DND-41 (cell line): ENCODE measurements around the gene MATN1.

Experiments used
- ATAC-seq: fragments of 200-7000 bp; cut with Tn5 transposase; 3 replicates; pipeline ENCODE4 v1.9.1; 2021; ENCODE audit warnings: low read depth; ENCODE audit not compliant: insufficient read depth
- DNase-seq: peaks from one replicate; pipeline ENCODE4 v3.0.0-alpha.2; 2020
- H2AFZ ChIP-seq: 2 replicates; pipeline ENCODE4 v1.6.0; 2012; ENCODE audit warnings: low read depth, low read length
- H3K27ac ChIP-seq: 2 replicates; pipeline ENCODE4 v1.5.1; 2012; ENCODE audit warnings: low read length, inconsistent platforms
- H3K27me3 ChIP-seq: fragments of 200-600 bp; sonication (generic); 2 replicates; pipeline ENCODE4 v1.6.0; 2012; ENCODE audit warnings: low read length, mild to moderate bottlenecking, inconsistent platforms; ENCODE audit not compliant: insufficient read depth, poor library complexity
- H3K36me3 ChIP-seq: 2 replicates; pipeline ENCODE4 v1.5.1; 2012; ENCODE audit warnings: low read length, inconsistent platforms; ENCODE audit not compliant: insufficient read depth
- H3K4me1 ChIP-seq: 2 replicates; pipeline ENCODE4 v1.5.1; 2012; ENCODE audit warnings: mild to moderate bottlenecking, low read length; ENCODE audit not compliant: insufficient read depth
- H3K4me2 ChIP-seq: 2 replicates; pipeline ENCODE4 v1.6.0; 2012; ENCODE audit warnings: mild to moderate bottlenecking, moderate library complexity, low read length, inconsistent platforms; ENCODE audit not compliant: insufficient read depth
- H3K4me3 ChIP-seq, 2 experiments: fragments of 200-600 bp in 1 of 2; shearing (Covaris generic) in 1 of 2; 2 replicates each; pipeline ENCODE4 v1.5.1; 2012 to 2016; ENCODE audit warnings: inconsistent platforms in 2 of 2, low read length in 2 of 2, mild to moderate bottlenecking in 2 of 2, low read depth in 1 of 2, moderate library complexity in 1 of 2
- H3K79me2 ChIP-seq: 2 replicates; pipeline ENCODE4 v1.6.0; 2012; ENCODE audit warnings: low read length, inconsistent platforms; ENCODE audit not compliant: insufficient read depth
- H3K9ac ChIP-seq: 2 replicates; pipeline ENCODE4 v1.6.0; 2012; ENCODE audit warnings: low read depth, mild to moderate bottlenecking, inconsistent platforms, low read length, moderate library complexity
- H3K9me3 ChIP-seq: 2 replicates; pipeline ENCODE4 v1.5.1; 2012; ENCODE audit warnings: low read length, moderate library complexity, mild to moderate bottlenecking, inconsistent platforms; ENCODE audit not compliant: insufficient read depth, severe bottlenecking
- H4K20me1 ChIP-seq: 2 replicates; pipeline ENCODE4 v1.6.0; 2012; ENCODE audit warnings: low read length; ENCODE audit not compliant: insufficient read depth
- CTCF ChIP-seq: IDR thresholded peaks from 2 replicates; pipeline ENCODE4 v1.5.1; 2012; ENCODE audit warnings: borderline replicate concordance, low read length, moderate library complexity, mild to moderate bottlenecking; ENCODE audit not compliant: poor library complexity, severe bottlenecking; ENCODE audit errors: extremely low read depth
- EZH2 ChIP-seq: IDR thresholded peaks from 3 replicates; pipeline ENCODE4 v1.6.1; 2012; ENCODE audit warnings: borderline replicate concordance, low read depth, mild to moderate bottlenecking, moderate library complexity, low read length, inconsistent platforms; ENCODE audit not compliant: severe bottlenecking

Gene MATN1

GRCh38 chr1:30675761-30676160 is 47.6 kb downstream of the MATN1 start:
- DNase-seq (no peak), ATAC-seq (no peak)
- Histone ChIP-seq H3K27me3 (no peaks in the 10 kb centered on the region), H3K4me1 (no peaks in the 10 kb centered on the region), H3K36me3 (no peaks in the 10 kb centered on the region), H3K4me2 (no peak overlapping the region), H2AFZ (no peak overlapping the region), H3K27ac (no peak overlapping the region), H3K4me3 (no peak overlapping the region), H3K79me2 (no peaks in the 10 kb centered on the region), H3K9me3 (peaks cover 20% of the 10 kb centered on the region), H3K9ac (no peak overlapping the region), H4K20me1 (no peaks in the 10 kb centered on the region)
- TF ChIP-seq CTCF (no peak), EZH2 (no peak)

GRCh38 chr1:30675289-30675688 is 48.1 kb downstream of the MATN1 start:
- no peaks in the 10 kb centered on the region for H3K79me2 ChIP-seq
- DNase-seq (no peak), ATAC-seq (no peak)
- no peaks in the 10 kb centered on the region for H3K36me3 ChIP-seq
- H4K20me1 ChIP-seq: no peaks in the 10 kb centered on the region
- peaks cover 15% of the 10 kb centered on the region for H3K9me3 ChIP-seq
- H3K27ac ChIP-seq: no peak overlapping the region
- TF ChIP-seq EZH2 (no peak), CTCF (no peak)
- H3K27me3 ChIP-seq: no peaks in the 10 kb centered on the region
- H3K4me2 ChIP-seq: no peak overlapping the region
- no peak overlapping the region for H3K9ac ChIP-seq
- H3K4me3 ChIP-seq: no peak overlapping the region
- no peak overlapping the region for H2AFZ ChIP-seq
- no peaks in the 10 kb centered on the region for H3K4me1 ChIP-seq

- Histone ChIP-seq H3K9me3 (no peaks in the 10 kb centered on the region), H2AFZ (no peak overlapping the region), H3K9ac (no peak overlapping the region), H3K79me2 (no peaks in the 10 kb centered on the region), H3K36me3 (no peaks in the 10 kb centered on the region), H3K4me3 (no peak overlapping the region), H3K27ac (no peak overlapping the region), H3K4me1 (no peaks in the 10 kb centered on the region), H3K27me3 (no peaks in the 10 kb centered on the region), H3K4me2 (no peak overlapping the region), H4K20me1 (no peaks in the 10 kb centered on the region)
- no peak for ATAC-seq
- DNase-seq: no peak
- TF ChIP-seq CTCF (no peak), EZH2 (no peak)
Measured at GRCh38 chr1:30673395-30673794, 50.0 kb downstream of the MATN1 start.

- ATAC-seq (no peak), DNase-seq (no peak)
- H4K20me1 ChIP-seq: no peaks in the 10 kb centered on the region
- no peak overlapping the region for H3K9ac ChIP-seq
- no peaks in the 10 kb centered on the region for H3K9me3 ChIP-seq
- H3K27ac ChIP-seq: no peak overlapping the region
- no peak overlapping the region for H3K4me2 ChIP-seq
- no peak for TF ChIP-seq EZH2
- no peak for TF ChIP-seq CTCF
- no peaks in the 10 kb centered on the region for H3K27me3 ChIP-seq
- no peak overlapping the region for H2AFZ ChIP-seq
- H3K36me3 ChIP-seq: no peaks in the 10 kb centered on the region
- no peaks in the 10 kb centered on the region for H3K79me2 ChIP-seq
- no peaks in the 10 kb centered on the region for H3K4me1 ChIP-seq
- no peak overlapping the region for H3K4me3 ChIP-seq
Measured at GRCh38 chr1:30672661-30673060, 50.7 kb downstream of the MATN1 start.
